GM19372 (cell line): ENCODE data around the gene RPTOR.
"Not testable (repeated sequence)": the region's sequence is repeated elsewhere in the genome, so short reads cannot be mapped to it uniquely, and the experiment has no call there.

ENCODE experiments used
- ATAC-seq: cut with Tn5 transposase; IDR thresholded peaks from one replicate; pipeline ENCODE4 v1.9.1; 2021; ENCODE audit warnings: mild to moderate bottlenecking, low read depth, moderate library complexity; ENCODE audit not compliant: unreplicated experiment

Gene RPTOR

DNA sequence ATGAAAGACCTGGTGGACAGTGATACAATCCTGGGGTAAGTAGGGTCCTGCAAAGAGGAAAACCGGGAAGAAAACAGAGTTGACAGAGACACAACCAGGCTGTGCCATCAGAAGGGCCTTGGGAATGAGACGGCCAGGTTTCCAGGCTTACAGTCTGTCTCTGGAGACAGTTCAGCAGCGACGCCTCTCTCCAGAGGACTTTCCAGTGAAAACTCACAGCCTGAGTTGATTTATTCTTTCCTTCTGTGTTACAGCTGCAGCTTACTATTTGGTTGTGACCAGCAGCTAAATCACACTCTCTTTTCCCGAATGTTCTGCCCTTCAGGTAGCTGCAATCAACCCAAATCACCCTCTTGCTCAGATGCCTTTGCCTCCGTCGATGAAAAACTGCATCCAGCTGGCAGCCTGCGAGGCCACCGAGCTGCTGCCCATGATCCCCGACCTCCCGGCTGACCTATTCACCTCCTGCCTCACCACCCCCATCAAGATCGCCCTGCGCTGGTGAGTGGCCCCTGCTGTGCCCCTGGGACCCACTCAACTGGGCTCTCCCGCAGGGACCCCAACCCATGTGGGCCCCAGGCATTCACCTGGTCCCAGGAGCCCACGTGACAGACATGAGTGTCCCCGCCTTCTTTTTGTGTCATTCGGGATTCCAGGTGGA is 209.2 kb downstream of the RPTOR start:
- no peak for ATAC-seq

DNA sequence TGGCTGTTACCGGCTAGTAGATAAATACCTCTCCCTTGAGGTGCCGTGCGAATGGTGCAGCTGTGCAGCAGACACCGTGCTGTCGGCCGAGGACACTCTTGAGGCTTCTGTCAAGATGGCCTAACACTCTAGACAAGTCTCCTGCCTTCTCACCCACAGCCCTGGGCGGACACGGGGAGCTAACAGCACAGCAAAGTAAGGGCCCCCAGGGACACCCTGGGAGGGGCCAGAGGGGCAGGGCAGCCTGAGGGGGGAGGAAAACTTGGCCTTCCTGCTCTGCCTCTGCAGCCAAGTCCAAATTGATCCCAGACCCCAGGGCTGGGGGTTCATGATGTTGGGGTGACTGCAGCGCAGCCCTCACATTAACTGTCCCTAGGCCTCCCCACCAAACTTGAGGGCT is 210.2 kb downstream of the RPTOR start:
- no peak for ATAC-seq

DNA sequence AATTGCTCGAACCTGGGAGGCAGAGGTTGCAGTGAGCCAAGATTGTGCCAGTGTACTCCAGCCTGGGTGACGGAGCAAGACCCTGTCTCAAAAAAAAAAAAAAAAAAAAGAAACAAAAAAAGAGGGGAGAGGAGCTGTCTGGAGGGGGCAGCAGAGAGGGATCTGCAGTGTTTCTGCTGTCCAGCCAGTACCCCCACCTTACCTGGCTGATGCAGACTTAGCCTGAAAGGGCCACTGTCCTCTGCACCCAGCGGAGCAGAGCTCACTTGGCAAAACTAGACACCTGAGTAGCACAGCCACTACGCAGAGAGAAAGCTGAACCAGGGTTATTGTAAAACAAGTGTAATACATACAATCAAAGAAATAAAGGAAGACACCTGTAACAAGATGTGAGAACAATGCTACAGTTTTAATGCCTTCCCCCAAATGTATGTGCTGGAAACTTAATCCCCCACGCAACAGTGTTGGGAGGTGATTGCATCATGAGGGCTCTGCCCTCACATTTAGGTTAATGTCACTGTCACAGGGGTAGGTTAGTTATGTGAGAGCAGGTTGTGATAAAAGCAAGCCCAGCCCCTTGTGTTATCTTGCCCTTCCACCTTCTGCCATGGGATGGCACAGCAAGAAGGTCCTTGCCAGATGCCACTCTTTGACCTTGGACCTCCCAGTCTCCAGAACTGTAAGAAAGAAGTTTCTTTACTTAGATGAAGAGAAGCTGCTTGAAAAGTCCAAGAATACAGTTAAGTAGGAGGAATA is 211.2 kb downstream of the RPTOR start:
- no peak for ATAC-seq

DNA sequence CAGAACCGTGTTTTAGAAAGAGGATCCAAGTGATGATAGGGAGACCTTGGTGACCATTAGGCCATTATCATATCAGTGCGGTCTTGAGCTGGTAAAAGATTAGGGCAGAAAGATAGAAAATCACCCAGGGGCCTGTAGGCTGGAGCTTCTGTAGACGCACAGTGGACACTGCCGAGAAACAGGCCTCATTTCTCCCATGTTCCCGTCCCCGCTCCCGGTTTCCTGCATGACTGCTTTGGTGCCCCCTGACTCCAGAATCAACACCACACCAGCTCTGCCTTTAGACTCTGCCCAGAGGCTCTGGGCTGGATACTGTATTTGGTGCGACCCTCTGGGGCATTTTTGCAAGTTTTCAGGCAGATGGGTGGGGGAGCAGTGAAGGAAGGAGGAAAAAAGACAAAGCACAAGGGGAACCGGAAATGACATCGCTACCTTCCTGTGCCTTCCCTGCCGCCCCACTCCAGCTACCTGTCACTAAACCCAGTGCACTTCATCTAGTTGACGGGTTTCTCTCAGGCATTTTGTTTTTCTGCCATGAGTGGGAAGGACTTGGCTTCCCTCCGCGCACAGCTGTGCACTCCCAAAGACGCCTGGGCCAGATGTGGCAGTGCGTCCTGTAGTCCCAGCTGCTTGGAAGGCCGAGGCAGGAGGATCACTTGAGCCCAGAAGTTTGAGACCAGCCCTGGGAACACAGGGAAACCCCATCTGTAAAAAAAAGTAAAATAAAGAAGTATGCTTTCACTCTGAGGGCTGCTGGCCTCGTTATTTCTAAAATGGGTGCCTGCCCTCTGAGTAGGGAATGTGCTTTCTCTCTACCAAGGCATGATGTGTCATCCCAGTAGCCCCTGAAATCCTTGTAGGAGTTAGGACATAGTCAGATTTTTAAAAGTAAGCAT is 214.1 kb downstream of the RPTOR start:
- ATAC-seq, result no peak

DNA sequence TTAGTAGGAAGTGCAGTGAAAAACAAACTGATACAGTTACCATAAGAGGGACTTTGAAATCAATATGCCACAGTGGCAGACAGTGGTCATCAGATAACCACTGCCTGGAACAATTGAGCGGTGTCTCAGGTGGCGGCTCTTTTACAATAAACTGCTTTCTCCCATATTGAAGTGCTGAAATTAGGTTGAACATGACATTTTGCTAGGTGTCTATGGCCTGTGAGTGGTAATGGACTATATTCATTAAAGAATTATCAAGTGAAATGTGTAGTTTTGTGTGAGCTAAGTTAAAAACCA is 214.7 kb downstream of the RPTOR start:
- no peak for ATAC-seq

DNA sequence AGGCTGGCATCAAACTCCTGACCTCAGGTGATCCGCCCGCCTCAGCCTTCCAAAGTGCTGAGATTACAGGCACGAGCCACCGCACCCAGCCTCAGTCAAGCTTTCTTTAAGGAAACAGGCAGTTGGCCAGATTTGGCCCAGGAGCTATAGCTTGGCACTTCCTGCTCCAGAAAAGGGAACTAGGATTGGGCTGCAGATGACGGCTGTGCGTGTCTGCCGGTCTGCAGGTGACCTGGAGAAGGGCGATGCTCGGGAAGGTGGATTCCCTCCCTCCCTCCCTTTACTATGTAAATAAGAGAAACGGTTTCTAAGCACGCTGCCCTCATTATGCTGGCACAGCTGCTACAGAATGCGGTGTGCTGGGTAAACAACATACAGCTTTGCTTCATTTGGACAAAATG is 215.9 kb downstream of the RPTOR start:
- ATAC-seq, result no peak

DNA sequence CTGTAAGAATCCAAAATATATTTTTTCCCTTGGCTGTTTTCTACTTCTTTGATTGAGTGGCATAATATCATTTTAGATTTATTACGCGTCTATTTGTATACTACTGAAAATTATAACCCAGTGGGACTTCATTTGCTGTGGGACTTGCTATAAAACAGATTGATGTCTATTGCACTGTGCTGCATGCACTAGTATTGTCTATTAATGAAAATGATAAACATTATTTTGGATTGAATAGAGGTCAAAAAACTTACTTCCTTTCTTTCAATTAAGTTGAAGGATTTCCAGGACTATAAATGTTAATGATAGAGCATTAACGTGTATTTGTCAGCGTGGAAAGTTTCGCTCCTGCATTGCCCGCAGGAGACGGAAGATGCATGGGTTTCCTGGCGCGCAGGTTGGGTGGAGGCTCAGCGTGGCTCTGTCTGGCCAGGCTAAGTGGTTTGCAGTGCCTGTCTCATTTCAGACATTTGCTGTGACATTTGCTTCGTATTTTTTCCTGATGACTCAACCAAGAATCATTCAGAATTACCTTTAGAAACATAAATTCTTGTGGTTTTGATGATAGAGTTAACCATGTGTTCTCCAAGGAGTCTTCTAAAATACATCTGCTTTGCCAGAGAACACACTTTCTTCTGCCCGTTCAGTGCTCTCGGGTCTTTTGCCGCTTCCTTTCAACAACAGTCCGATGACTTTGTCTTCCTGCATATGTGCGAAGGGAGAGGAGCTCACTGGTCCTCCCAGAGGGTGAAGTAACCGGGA is 216.7 kb downstream of the RPTOR start:
- no peak for ATAC-seq

DNA sequence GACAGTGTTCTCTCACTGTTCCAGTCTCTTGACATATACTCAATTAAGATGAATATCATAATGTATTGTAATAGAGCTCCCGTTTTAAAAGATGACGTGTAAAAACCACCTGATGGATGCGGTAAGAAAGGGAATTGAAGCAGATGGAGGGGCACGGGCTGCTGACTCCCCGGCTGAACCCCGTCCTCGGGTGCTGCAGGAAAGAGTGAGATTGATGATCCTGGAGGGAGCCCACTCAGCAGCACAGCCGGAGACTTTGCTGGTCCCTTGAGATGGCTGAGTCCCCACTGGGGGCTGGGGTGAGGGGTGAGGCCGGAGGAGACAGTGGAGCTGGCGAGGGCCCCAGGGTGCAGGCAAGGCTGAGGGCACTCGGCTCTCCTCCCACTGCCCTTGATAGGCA is 217.4 kb downstream of the RPTOR start:
- ATAC-seq, result no peak

DNA sequence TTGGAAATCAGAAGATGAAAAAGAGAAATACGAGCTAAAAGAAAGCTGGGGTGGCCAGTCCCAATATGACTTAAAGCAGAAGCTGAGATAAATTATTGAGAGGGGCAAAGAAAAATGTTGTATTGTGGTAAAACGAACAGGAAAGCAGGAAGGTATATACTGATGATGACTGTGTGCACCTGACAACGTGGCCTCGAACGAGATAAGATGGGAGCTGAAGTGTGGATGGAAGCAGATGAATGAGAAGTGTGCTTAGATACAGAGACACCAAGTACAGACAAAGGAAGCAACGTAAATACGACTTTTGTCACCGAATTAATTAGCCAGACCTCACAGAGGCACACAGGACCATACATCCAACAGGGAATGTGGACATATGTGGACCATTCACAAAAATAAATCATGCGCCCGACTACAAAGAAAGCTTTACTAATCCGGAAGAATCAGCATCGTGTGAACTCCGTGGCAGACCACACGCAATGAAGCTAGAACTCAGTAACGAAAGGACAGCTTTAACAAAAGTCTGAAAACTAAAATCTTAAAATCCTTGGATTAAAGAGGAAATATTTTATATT is 218.7 kb downstream of the RPTOR start:
- ATAC-seq, result no peak

DNA sequence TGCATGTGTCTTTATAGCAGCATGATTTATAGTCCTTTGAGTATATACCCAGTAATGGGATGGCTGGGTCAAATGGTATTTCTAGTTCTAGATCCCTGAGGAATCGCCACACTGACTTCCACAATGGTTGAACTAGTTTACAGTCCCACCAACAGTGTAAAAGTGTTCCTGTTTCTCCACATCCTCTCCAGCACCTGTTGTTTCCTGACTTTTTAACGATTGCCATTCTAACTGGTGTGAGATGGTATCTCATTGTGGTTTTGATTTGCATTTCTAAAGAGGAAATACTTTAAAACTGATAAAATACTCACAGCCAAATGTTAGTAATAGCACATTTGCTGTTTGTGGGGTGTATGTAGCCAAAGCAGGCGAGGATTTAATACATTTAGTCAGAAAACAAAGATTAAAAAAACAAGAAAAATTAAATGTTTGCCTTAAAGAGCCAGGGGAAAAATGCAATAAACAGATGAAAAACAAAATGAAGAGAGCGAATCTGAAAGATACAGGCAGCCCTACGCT is 220.0 kb downstream of the RPTOR start:
- ATAC-seq, result not testable (repeated sequence)

DNA sequence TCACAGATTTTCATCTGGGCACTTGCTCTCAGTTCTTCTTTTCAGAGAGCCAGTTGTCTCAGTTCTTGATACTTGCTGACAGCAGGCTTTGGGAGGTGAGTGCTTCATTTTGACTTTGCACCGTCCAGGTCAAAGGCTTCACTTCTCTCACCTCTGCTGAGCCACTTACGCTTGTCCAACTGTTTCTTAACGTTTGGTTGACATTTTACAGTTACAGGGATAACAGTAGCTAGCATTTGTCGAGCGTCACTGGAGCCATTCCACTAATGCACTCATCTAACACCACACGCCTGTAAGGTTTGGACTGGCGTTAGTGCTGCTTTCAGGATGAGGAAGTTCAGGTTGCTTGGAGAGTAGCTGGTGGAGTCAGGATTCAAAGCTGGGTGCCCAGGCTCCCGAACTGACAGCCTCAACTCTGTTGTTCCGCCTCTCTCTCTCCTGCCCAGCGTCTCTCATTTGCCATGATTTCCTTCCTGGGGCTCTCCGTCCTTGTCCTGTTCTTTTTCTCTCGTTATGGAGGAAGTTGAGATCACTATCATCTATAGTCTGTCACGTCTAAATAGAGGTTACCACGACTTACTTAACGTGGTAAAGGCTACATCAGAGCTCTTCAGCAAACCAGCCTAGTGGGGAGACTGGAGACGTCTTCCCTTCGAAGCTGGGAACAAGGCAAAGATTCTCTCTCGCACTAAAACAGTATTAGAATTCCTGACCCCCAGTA is 220.8 kb downstream of the RPTOR start:
- no peak for ATAC-seq

DNA sequence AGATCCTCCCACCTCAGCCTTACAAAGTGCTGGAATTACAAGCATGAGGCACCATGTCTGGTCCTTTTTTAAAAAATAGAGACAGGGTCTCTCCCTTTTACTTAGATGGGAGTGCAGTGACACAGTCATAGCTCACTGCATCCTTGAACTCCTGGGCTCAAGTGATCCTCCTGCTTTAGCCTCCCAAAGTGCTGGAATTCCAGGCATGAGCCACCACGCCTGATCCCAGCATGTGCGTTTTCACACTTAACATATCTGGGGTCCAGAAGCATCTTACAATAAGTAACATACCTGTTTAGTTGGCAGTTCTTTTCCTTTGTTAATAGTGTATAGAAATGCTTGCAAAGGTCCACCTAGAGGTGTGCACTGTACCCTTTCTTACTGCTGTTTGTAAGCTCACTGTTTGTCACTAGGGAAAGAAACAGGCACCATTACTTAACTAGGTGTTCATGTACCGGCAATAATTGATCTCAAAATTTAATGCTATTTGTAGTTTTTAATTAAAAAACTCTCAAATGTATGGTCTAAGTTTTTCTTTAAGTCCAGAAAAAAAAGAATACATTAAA is 221.7 kb downstream of the RPTOR start:
- ATAC-seq, result no peak

DNA sequence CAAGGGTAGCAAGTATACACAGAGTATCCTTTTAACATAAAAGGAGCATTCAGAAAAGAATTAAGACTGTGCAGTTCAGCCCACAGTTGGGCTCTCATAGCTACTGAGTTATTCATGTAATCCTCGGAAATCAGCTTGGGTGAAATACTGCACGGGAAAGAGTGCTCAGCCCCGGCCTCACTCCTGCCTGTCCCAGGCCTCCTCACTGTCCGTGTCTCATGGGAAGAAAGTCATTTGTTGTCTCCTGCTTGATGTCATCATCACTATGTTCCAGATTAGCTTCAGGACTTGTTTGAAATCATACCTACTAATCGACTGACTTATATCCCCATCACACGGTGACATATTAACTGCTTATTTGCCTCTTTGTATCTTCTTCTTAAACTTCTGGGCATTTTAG is 223.8 kb downstream of the RPTOR start:
- no peak for ATAC-seq

DNA sequence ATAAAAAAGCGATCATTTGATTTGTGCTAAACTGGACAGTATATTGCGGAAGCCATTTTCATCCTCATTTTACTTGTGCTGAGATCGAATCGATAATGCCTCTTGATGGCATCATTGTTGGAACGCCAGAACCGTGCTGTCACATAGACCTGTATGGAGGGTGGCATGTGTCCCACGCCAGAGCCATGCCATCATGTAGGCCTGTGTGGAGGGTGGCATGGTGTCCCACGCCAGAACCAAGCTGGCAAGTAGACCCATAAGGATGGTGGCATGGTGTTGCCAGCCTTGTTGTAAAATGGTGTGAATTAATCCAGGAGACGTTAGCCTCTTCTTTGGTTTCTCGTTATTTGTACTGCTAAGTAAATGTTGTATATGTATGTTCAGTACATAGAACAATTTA is 224.3 kb downstream of the RPTOR start:
- no peak for ATAC-seq

DNA sequence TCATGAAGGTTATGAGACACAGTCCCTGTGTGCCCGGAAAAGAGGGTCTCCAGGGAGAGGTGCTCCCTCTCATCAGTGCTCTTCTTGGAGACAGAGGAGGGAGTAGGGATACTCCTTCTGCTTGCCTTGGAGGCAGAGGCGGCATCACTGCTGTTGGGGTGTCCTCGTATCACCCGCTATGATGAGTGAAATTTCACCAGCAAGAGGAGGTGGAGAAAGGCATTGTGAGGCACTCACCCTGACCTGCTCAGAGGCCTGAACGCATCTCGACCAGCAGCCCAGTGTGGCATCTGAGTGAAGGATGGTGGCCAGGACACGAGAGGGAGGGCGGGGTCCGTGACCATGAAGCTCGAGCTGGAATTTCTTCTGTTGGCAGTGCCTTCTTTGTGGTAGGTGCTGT is 224.9 kb downstream of the RPTOR start:
- no peak for ATAC-seq

DNA sequence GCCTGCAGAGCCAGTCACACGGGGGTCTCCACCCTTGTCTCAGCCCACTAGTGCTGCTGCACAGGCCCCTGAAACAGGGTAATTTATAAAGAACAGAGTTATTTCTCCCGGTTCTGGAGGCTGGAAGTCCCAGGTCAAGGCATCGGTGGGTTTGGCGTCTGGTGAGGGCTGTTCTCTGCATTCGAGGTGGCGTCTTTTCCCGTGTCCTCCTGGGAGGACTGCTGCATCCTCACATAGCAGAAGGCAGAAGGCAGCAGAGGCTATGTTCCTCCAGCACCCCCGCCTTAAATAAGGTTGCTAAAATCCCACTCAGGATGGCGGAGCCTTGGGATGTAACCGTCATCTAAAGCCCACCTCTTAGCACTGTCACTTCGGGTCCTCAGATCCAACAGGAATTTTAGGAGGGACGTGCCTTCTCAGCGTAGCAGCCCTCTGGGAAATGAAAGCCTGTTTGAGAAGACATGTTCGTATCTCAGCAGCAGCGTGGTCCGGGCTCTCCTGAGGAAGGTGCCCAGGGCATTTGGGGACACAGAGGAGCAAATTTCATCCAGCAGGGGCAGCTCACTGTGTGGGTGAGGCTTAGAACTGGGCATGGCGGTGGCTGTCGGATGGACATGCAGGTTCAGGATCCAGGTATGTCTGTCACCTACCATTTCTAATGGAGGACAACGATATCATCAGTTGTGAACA is 225.4 kb downstream of the RPTOR start:
- no peak for ATAC-seq

DNA sequence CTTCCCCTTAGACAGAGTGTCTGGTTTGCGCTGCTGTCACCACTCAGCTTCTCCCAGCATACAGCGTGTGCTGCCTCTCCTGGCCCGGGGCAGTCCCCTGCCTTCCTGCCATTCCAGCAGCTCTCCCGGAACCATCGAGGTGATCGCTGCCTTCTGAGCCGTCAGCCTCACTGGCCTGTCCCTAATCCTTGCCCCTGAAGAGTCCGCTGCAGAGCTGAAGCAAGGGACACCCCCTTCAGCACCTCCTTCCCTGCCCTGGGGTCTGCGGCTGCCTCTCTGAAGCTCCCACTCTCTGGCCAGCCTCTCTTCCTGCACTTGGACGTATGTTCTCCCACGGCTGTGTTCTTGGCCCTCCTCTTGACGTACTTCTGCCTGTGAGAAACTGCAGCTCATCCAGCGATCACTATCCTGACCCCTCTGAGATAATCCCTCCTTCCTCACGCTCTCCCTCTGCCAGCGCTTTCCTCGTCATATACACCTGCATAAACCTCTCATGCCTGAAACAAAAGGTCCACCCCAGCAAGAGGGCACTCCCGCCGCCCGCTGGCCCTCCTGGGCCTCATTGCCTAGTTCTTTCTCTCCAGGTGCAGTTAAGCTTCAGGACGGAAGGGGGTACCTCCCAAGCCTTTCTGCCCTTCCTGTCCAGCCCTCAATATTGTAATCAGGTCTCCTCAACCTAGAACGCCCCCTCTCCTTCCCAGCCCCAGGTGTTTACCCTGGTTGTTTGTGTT is 226.4 kb downstream of the RPTOR start:
- no peak for ATAC-seq

DNA sequence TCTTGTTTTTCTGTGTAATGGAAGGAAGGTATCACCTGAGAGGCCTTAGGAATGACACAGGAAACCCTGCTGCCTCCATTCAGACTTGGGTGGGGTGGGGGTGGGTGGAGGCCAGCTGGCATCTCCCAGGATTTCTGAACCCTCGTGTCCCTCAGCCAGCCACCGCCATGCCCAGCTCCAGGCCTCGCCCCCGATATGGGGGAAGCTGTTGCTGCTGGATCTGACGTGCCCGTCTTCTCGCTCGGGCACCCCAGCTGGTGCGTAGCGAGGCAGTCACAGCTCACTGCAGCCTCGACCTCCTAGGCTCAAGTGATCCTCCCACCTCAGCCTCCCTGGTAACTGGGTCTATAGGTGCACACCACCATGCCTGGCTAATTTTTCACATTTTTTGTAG is 227.0 kb downstream of the RPTOR start:
- no peak for ATAC-seq
